GM19438 (cell line): ENCODE measurements around the gene ALG3.
"Not testable (repeated sequence)": the region's sequence is repeated elsewhere in the genome, so short reads cannot be mapped to it uniquely, and the experiment has no call there.

Source experiments
- ATAC-seq: cut with Tn5 transposase; IDR thresholded peaks from one replicate; pipeline ENCODE4 v1.9.1; 2021; ENCODE audit warnings: low read depth; ENCODE audit not compliant: unreplicated experiment

ALG3 gene

DNA sequence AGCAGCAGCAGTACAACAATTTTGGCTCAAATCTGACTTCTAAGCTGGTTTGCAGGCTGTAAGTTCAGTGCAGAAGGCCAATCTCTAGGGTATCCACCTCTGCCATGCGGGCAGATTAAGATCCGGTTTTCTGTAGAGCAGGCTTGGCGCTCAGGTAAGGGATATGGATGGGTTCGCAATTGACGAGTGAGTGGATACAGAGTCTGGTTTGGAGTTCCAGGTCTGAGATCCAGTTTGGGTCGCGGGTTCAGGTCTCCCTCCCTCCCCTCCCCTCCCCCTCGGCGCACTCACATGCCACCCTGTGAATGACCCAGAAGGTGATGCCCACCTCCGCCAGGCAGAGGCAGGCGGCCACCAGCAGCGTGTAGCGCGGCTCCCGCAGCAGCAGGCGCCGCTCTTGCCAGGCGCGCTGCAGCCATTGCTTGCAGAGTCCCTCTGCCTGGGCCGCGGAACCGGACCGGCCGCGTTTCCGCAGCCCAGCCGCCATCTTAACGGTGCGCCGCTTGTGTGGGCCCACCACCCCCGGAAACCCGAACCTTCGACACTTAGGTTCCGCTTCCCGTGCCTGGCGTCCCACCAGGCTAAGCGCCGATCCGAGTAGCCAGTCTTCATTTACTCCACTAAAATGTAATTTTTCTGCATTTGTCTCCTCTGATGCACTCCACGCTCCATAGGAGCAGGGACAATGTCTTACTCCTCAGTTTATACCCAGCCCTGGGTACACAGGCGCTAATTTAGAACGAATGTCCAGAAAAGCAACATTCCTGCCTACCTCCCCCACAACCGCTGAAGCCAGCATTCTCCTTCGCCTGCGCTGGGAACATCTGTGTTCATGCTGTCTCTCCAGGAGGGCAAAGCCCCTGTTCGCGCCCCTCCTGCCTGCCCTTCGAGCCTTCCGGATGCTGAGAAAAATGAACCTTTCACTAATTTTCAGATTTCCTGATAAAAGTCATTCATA is at the start of gene ALG3:
ALG3 (minus strand) TSS at position 509 of the 958 bp plus-strand sequence; CDS start at position 487, 22 bp downstream.
- peak; percentile 57 for ATAC-seq

GRCh38 chr3:184296616-184297015 is 47.9 kb upstream of the ALG3 start:
- ATAC-seq = no peak

DNA sequence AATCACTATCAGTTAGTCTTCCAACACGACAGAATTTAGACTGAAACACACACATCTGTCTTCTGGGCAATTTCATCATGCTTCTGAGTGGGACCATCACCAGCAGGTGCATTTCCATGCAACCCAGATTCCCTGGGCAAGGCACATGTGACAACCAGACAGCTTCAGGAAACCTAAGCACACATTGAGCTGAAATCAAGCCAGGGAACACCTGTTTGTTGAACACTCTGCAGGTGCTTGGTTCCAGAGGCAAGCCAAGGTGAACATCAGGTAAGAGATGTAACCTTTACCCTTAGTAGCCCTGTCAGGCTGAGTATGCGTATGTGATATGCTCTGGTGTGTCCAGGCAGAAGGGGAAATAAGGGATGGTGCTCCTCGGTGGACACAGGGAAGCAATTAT is 47.0 kb upstream of the ALG3 start:
- ATAC-seq = no peak

GRCh38 chr3:184291738-184292445 is 43.1 kb upstream of the ALG3 start:
- no peak for ATAC-seq

DNA sequence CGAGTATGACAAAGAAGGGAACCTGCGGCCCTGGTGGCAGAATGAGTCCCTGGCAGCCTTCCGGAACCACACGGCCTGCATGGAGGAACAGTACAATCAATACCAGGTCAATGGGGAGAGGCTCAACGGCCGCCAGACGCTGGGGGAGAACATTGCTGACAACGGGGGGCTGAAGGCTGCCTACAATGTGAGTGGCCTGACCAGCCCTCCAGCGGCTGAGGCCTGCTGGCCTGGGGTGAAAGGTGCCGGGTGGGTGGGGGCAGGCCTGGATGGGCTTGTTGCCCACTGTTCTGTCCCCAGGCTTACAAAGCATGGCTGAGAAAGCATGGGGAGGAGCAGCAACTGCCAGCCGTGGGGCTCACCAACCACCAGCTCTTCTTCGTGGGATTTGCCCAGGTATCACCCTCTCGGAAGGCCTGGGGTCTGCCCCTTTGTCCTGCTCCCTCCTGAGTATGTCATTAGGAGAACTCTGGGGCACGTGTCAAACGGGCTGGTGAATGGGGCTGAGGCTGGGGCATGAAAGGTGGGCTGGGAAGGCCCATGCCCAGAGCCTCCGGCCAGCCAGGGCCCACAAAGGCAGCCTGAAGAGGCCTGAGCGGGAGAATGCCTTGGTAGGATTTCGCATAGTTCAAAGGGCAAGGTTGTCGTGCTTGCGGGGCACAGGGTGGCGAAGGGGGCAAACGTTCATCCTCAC is 42.4 kb upstream of the ALG3 start:
- no peak for ATAC-seq

DNA sequence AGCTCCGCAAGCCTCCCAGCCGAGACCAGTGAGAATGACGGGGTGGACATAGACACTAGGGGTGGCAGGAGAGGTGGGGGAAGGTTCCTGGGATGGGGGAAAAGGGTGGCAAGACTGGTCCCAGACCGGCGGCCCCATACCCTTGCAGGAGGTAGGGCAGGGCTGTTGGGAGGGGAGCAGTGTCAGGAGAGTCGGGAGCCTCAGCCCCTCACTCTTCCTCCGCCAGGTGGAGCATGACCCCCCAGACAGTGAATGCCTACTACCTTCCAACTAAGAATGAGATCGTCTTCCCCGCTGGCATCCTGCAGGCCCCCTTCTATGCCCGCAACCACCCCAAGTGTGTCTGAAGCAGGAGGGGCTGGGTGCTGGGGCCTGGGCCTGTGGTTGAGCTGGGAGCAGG is 41.6 kb upstream of the ALG3 start:
- no peak for ATAC-seq

DNA sequence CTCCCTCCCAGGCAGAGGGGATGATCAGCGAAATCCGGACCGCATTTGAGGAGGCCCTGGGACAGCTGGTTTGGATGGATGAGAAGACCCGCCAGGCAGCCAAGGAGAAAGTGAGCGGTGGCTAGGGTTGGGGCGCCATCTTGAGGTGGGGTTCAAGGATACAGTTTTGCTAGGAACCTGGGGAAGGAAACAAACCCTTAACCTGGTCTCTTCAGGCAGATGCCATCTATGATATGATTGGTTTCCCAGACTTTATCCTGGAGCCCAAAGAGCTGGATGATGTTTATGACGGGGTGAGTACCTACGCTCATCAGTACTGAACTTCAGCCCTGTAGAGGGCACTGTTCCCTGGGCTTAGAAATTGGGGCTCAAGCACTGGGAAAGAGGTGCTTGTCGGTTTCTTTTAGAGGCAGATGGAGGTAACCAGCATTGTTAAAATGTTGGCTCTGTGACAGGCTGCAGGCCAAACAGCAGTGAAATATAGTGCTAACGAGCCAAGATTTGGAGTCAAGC is 40.7 kb upstream of the ALG3 start:
- no peak for ATAC-seq

GRCh38 chr3:184284696-184285095 is 35.9 kb upstream of the ALG3 start:
- ATAC-seq = no peak

- no peak for ATAC-seq
These were observed 34.9 kb upstream of the ALG3 start for GRCh38 chr3:184283681-184284080.

DNA sequence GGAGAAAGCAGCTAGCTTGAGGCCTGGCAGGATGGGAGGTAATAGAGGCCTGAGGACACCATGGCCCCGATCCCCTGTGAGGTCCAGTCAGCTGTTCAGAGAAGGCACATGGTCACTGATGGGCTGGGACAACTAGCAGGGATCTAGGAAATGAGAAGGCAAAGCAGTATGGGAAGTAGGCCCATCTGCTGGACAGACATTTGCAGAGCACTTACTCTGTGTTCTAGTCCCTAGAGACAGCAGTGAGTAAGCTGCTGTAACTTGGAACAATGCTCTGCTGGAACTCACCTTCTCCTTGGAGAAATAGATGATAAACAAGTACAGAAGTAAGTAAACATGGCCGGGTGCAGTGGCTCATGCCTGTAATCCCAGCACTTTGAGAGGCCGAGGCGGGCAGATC is 34.2 kb upstream of the ALG3 start:
- no peak for ATAC-seq

DNA sequence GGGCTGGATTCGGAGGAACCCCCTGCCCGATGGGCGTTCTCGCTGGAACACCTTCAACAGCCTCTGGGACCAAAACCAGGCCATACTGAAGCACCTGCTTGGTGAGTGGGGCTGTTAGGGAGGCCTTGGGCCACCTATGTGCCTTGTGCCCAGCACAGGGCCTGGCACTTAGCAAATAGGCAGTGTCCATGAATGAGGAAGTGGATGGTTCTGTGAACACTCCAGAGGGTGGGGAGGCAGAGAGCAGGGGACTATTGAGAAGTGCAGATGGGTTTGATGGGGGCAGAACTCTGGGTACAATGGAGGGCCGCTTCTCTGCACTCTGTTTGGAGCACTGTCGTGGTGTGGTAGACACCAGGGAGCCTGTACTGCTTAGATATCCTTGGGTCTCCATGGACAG is 28.6 kb upstream of the ALG3 start:
- ATAC-seq = no peak

GRCh38 chr3:184275961-184276910 is 27.5 kb upstream of the ALG3 start, which contains the start of gene ECE2:
Gene ECE2, plus strand, starts transcription at chr3:184276022. Its CDS starts 132 bp downstream, at chr3:184276154.
- ATAC-seq = no peak

GRCh38 chr3:184275381-184275701 is 26.6 kb upstream of the ALG3 start:
- ATAC-seq = no peak

DNA sequence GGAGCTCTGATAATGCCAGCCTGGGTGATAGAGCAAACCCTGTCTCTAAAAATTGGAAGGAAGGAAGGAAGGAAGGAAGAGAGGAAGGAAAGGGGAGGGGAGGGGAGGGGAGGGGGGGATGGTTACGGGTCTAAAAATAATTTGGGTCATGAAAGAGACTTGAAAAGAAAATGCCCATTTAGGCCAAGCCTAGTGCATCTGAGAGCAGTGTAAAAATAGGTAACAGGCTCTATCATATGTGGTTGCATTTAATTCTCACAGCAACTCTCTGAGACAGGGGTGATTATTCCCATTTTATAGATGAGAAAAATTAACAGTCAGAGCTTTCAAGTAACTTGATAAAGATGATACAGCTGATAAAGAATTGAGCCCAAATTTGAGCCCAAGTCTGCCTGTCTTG is 23.5 kb upstream of the ALG3 start:
- ATAC-seq = no peak

- not testable (repeated sequence) for ATAC-seq
These were observed 18.5 kb upstream of the ALG3 start for GRCh38 chr3:184267249-184267648.

- no peak for ATAC-seq
These were observed 14.0 kb upstream of the ALG3 start for GRCh38 chr3:184262764-184263179.

DNA sequence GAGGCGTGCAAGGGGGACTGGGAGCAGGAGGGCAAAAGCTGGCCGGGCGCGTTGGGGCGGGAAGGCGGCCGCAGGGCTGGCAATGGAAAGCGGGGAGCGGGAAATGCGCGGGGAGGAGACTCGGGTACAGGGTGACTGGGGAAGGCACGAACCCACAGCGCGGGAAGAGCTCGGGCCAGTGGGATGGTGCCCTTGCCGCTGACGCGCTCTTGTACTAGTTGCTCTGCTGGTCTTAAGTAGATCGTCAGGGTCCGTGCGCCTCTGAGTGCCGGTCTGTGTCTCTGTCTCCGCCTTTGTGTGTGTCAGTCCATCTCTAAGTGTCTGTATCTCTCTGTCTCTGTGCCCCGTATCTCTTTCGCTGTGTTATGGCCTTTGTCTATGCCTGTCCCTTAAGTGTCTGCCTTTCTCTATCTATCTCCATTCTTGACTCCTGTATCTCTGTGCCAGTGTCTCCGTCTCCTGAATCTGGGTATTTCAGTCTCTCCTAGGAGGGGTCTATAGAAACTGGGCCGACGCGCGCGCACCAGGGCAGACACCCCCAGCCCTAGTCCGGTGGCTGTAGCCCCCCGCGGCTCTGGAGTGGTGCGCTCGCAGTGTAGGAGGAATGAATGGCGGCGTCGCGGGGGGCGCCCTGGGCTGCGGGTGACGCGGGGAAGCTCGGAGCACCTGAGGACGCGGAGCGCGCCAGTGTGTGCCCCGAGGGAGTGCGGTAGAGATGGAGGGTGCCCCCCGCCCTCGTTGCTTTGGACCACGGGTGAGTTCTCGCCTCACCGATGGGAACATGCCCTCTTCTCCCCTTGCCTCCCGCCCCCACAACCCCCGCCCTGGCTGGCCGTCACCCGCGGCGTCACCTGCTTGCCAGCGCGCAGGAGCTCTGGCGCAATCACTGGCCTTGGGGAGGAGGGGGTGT is 13.3 kb upstream of the ALG3 start:
- ATAC-seq = no peak

- ATAC-seq = no peak
These were observed 12.6 kb upstream of the ALG3 start, which contains the start of gene CAMK2N2 for GRCh38 chr3:184261270-184261853. Gene CAMK2N2, minus strand, starts transcription at chr3:184261553. Its CDS starts 268 bp downstream, at chr3:184261285.
